GM21723 (cell line): ENCODE data around the gene AASDHPPT.

Experiments used
- ATAC-seq: cut with Tn5 transposase; IDR thresholded peaks from one replicate; pipeline ENCODE4 v1.9.1; 2021; ENCODE audit warnings: mild to moderate bottlenecking, moderate library complexity; ENCODE audit not compliant: unreplicated experiment

AASDHPPT gene

GRCh38 chr11:106086135-106086534, 8.7 kb downstream of the AASDHPPT start:
- ATAC-seq, result no peak

GRCh38 chr11:106086850-106087249, 9.4 kb downstream of the AASDHPPT start:
- ATAC-seq, result no peak

GRCh38 chr11:106087815-106088435, 10.5 kb downstream of the AASDHPPT start:
- peak; percentile 35 for ATAC-seq

GRCh38 chr11:106088896-106089295, 11.4 kb downstream of the AASDHPPT start:
- ATAC-seq, result no peak

- ATAC-seq, result peak; percentile 98
These were observed 14.1 kb downstream of the AASDHPPT start for GRCh38 chr11:106091480-106092123.

- ATAC-seq, result peak; percentile 32
These were observed 15.0 kb downstream of the AASDHPPT start for GRCh38 chr11:106092446-106092845.

DNA sequence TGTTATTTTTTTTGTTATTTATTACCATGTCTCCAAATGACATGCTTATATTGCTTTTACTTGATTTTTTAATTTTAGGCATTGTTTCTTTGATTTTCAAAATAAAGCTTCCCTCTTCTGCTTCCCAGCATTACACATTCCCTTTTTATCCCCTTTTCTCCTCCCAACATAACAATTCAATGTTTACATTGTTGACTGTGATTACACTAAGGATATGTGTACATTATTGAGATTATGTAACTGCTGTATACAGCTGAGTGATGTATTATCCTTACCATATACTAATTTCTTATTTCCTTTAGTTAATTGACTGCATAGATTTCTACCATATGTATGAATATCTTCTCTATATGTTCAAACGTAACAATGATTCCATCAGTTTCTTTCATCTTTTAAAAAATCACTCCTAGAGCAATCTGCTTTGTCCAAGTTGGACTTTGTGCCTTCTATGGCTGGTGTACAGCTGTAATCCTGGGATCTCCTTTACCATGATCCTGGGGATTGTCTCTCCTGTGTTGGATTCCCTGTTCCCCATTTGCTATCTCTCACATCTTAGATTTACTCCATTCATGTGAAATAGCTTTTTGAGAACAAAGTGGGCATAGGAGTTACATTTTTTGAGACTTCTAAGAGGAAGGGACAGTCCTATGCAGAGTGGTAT, 21.6 kb downstream of the AASDHPPT start:
- no peak for ATAC-seq

DNA sequence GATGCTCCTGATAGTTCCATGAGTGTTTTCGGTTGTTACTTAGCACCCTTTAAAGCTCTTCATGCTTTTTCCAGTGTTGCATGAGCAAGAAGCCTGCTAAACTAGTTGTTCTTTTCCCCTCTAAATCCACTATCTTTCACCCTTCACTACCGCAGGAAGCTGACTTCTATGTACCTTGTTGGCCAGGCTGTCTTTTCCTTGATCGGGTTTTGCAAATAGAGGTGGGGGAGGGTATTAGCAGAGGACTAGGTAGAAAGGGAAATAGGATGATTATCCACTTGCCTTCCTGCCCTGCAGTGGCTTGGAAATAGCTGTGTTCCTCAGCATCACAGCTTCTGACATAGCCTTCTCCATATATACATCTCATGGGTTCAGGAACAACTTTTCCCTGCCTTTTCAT, 23.9 kb downstream of the AASDHPPT start:
- no peak for ATAC-seq

- no peak for ATAC-seq
These were observed 24.4 kb downstream of the AASDHPPT start for GRCh38 chr11:106101819-106102218.

- no peak for ATAC-seq
These were observed 28.5 kb downstream of the AASDHPPT start for GRCh38 chr11:106105986-106106385.

- no peak for ATAC-seq
These were observed 44.3 kb downstream of the AASDHPPT start for GRCh38 chr11:106121570-106122320.

DNA sequence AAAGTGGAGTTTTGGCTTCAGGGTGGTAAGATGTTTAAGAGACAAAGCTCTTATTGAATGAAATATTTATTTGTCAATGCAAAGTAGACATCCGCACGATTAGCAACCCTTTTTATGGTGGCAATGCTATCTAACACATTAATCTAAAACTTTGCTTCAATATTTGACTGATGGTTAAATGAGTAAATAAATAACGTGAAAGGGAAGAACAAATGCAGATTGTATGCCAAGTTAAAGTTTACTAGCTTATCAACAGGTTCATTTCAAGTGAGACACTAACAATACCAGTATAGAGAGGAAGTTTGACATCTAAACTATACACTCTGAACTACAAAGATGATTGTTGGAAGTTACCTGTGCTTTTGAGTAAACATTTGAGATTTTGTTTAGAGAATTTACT, 50.1 kb downstream of the AASDHPPT start:
- ATAC-seq, result no peak

- no peak for ATAC-seq
These were observed 51.3 kb downstream of the AASDHPPT start for GRCh38 chr11:106128740-106129139.

DNA sequence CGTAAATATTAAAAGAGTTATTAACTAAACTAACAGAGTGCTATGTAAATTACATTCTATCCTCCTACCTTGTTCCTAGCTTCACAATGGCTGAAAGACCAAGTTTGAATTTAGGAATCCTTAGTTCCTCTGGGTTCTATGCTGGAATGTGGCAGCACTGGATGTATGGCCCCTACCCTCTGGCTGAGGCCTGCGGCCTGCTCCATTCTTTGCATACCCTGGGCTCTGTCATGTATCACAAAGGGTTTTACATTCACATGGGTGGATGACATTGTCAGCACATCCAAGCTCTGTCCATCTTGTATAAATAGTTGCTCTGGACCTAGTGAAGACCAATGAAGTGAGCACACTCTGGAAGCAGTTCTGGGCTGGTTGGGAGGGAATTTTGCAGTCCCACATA, 54.5 kb downstream of the AASDHPPT start:
- ATAC-seq, result no peak

DNA sequence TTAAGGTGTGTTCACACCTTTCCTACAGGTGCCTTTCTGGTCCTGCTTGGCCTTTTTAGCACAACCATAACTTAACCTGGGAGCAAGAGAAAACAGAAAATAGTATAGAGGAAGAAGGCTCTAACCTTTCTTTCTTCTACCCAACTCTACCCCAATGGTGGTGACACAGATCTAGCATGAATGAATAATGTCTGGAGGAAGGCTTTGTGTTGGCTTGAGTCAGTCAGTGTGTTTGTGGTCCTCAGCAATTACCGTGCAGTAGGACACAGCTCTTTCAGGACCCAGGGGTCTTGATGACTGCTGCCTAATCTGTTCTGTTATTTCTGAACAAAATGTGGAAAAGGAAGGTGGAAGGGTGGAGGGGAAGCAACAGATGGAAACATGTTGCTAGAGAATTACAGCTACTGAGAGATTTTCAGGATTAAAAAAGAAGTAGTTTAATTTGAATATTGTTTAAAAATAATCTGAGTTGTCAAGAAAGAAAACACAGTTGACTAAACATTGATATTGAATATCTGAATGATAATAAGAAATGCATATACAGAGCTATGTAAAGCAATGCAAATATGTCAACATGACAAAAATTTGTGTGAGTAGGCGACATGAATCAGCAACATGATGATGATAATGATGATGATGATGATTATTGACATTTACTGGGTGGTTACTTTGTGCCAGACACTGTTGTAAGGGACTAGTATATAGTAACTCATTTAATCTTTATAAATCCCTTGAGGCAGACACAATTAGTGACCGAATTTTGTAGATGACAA, 55.3 kb downstream of the AASDHPPT start:
- ATAC-seq, result no peak

- ATAC-seq, result no peak
These were observed 56.1 kb downstream of the AASDHPPT start for GRCh38 chr11:106133529-106133928.

DNA sequence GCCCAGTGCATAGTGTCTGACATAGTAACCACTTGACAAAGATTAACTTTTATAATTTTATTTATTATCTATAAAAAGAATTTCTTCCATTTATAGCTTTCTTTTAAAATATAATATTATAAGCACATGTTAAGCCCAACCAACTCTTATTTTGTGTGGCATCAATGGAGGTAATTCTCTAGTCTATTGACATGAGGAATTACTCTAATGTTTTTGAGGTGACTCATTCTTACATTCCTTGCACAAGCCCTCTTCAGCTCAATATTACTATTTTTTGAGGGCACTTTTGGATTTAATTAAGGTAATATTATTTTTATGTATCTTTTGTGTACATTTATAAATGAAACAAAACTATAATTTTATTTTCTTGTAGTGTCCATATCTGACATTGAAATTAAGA, 59.6 kb downstream of the AASDHPPT start:
- ATAC-seq, result no peak

DNA sequence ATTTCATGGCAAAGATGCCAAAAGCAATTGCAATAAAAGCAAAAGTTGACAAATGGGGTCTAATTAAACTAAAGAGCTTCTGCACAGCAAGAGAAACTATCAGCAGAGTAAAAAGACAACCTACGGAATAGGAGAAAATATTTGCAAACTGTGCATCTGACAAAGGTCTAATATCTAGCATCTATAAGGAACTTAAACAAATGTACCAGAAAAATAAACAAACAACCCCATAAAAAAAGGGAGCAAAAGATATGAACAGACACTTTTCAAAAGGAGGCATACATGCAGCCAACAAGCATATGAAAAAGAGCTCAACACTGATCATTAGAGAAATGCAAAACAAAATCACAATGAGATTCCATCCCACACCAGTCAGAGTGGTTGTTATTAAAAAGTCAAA, 60.3 kb downstream of the AASDHPPT start:
- ATAC-seq, result no peak
